HepG2 (cell line): ENCODE data around the gene APPBP2. TPM values are rescaled to one million over a fixed set of nuclear protein-coding genes. Genes with fewer than 3 reads are reported as not detected.
A peak's percentile ranks its signal among the peaks of the same experiment; 100 is the strongest.

Source experiments
- CCAR2 ChIP-seq: fragments of 200-400 bp; formaldehyde crosslinking; optimal IDR thresholded peaks from 2 replicates; pipeline ENCODE3; 2018; ENCODE audit warnings: low read depth, mild to moderate bottlenecking, low read length, moderate library complexity
- CREBL2 ChIP-seq: sonication (generic); formaldehyde crosslinking; IDR thresholded peaks from 2 replicates; pipeline ENCODE4 v1.8.1; 2023; ENCODE audit warnings: missing genetic modification reagents, mild to moderate bottlenecking, borderline replicate concordance
- KAT8 ChIP-seq: IDR thresholded peaks from 2 replicates; pipeline ENCODE4 v1.6.1; 2016; ENCODE audit warnings: missing genetic modification reagents, missing compliant biosample characterization
- MAFK ChIP-seq, 2 experiments: IDR thresholded peaks in 1 of 2; conservative IDR thresholded peaks in 1 of 2; 2 replicates each; pipeline ENCODE4 v1.6.1; 2011; ENCODE audit warnings: improper control_type of control experiment in 2 of 2, low read length in 2 of 2
- MTF1 ChIP-seq: sonication (generic); formaldehyde crosslinking; IDR thresholded peaks from 2 replicates; pipeline ENCODE4 v1.5.0; 2020; ENCODE audit warnings: missing genetic modification reagents
- MXI1 ChIP-seq: IDR thresholded peaks from 3 replicates; pipeline ENCODE4 v1.6.1; 2012; ENCODE audit warnings: low read depth, low read length, inconsistent platforms, borderline replicate concordance
- NCOA2 ChIP-seq: sonication (generic); formaldehyde crosslinking; IDR thresholded peaks from 2 replicates; pipeline ENCODE4 v1.8.0; 2022; ENCODE audit warnings: inconsistent platforms
- NR2F1 ChIP-seq, 2 experiments: fragments of 450-650 bp in 1 of 2; formaldehyde crosslinking in 1 of 2; IDR thresholded peaks; 2 replicates each; pipeline versions ENCODE4 v1.5.0 to v1.6.1; 2016 to 2020; ENCODE audit warnings: mild to moderate bottlenecking in 1 of 2, missing compliant biosample characterization in 1 of 2, missing genetic modification reagents in 1 of 2, moderate library complexity in 1 of 2
- POGK ChIP-seq: sonication (generic); formaldehyde crosslinking; conservative IDR thresholded peaks from 2 replicates; pipeline ENCODE4 v1.8.0; 2022; ENCODE audit warnings: mild to moderate bottlenecking, moderate library complexity, missing genetic modification reagents
- RCOR2 ChIP-seq: IDR thresholded peaks from 2 replicates; pipeline ENCODE4 v1.6.1; 2016; ENCODE audit warnings: missing biosample characterization, missing genetic modification reagents
- RFX3 ChIP-seq: IDR thresholded peaks from 2 replicates; pipeline ENCODE4 v1.6.1; 2016; ENCODE audit warnings: missing biosample characterization, missing genetic modification reagents
- SMAD3 ChIP-seq: sonication (generic); formaldehyde crosslinking; IDR thresholded peaks from 2 replicates; pipeline ENCODE4 v1.4.0; 2020; ENCODE audit warnings: missing genetic modification reagents
- SRSF1 ChIP-seq: fragments of 200-400 bp; formaldehyde crosslinking; optimal IDR thresholded peaks from 2 replicates; pipeline ENCODE3; 2017; ENCODE audit warnings: mild to moderate bottlenecking, low read depth, low read length, moderate library complexity
- STAG1 ChIP-seq: sonication (generic); formaldehyde crosslinking; IDR thresholded peaks from 2 replicates; pipeline ENCODE4 v1.4.0; 2020; ENCODE audit warnings: missing genetic modification reagents
- ZBED4 ChIP-seq: sonication (generic); formaldehyde crosslinking; IDR thresholded peaks from 2 replicates; pipeline ENCODE4 v1.4.0; 2020; ENCODE audit warnings: missing genetic modification reagents, borderline replicate concordance
- ZGPAT ChIP-seq: IDR thresholded peaks from 2 replicates; pipeline ENCODE4 v1.6.1; 2016; ENCODE audit warnings: mild to moderate bottlenecking
- ZNF260 ChIP-seq: sonication (generic); formaldehyde crosslinking; IDR thresholded peaks from 2 replicates; pipeline ENCODE4 v1.4.0; 2020; ENCODE audit warnings: missing genetic modification reagents, low read depth, mild to moderate bottlenecking, borderline replicate concordance
- ZNF282 ChIP-seq: fragments of 450-650 bp; IDR thresholded peaks from 2 replicates; pipeline ENCODE4 v1.6.1; 2018; ENCODE audit not compliant: partially characterized antibody
- ZNF367 ChIP-seq: sonication (generic); formaldehyde crosslinking; IDR thresholded peaks from 2 replicates; pipeline ENCODE4 v1.4.0; 2020; ENCODE audit warnings: missing genetic modification reagents, borderline replicate concordance
- ZNF547 ChIP-seq: sonication (generic); formaldehyde crosslinking; IDR thresholded peaks from 2 replicates; pipeline ENCODE4 v1.5.1; 2020; ENCODE audit warnings: mild to moderate bottlenecking, missing genetic modification reagents
- ZNF776 ChIP-seq: sonication (generic); formaldehyde crosslinking; IDR thresholded peaks from 2 replicates; pipeline ENCODE4 v1.4.0; 2020; ENCODE audit warnings: mild to moderate bottlenecking, missing genetic modification reagents
- polyA plus RNA-seq, 8 experiments: library from polyadenylated mRNA; depleted of rRNA in 3 of 8; stranded (reverse) in 7 of 8; unstranded in 1 of 8; fragments of >200 nt; fragmentation: Illumina TruSeq in 4 of 8; extraction: Trizol in 4 of 8; gene quantifications; 2 replicates each; pipeline versions ENCODE4 v1.2.1 to v1.2.3, GENCODE V29; 2011 to 2016; ENCODE audit warnings: low read depth in 4 of 8, missing spikeins in 1 of 8, mixed read lengths in 1 of 8; ENCODE audit not compliant: insufficient read depth in 1 of 8
- total RNA-seq, 5 experiments: library from RNA; depleted of rRNA; stranded (reverse); fragments of >200 nt; fragmentation: Illumina TruSeq; extraction: Trizol; gene quantifications; 2 replicates each; pipeline ENCODE4 v1.2.3, GENCODE V29; 2016; ENCODE audit warnings: low read depth in 1 of 5

Gene APPBP2
- total and polyA plus RNA-seq, 2 of the 13 experiments (the other 11 are each of a cell fraction or from before 2014, with no cell fraction given), result 17.5 to 45.8 TPM

DNA sequence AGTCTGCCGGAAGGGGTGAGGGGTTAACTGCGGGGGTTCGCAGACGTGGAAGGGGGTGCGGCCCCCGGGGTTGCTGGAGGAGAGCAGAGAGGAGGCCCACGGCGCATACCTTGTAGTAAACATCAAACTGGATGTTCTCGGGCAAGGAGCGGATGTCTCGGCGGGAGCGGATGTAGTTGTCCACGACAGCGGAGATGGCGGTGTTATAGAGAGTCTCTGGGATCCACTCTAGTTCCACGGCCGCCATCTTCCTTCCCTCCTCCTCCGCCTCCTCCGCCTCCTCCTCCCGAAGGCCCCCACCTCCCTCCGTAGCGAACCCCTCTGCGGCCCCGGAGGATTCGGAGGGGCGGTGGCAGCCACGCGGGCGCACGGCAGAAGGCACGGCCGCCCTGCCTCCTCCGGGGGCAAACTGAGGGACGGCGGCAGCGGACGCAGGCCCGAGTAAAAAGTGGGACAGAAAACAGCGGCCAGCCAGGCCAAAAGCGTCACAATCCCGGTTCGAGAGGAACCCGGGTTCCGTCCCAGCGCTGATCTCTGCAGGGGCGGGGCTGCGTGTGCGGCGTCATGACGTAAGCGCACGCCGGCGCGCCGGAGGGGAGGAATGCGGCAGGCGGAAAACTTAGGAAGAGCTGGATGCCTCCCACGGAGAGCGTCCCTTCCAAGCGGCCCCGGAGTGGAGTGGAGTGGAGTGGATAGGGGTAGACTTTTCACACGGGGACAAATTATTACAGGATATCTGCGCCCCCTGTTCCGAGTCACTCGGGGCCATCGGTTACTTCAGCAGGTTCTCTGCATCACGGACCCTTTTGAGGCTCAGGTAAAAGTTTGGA, at the start of gene APPBP2 (continued):
- TF ChIP-seq MAFK (conservative IDR thresholded peaks at IDR 0.05 in 1 of 2, IDR thresholded peaks at IDR 0.05 in 1 of 2; ENCODE audit: low read length in 2 of 2) (no peak), MXI1 (peak; percentile 66; the same call in 1 of the 3 replicates), SMAD3 (CRISPR knock-in tag) (peak; percentile 60; the same call in 1 of the 2 replicates), CREBL2 (CRISPR knock-in tag) (peak; percentile 71; the same call in 1 of the 2 replicates), CCAR2 (peak; percentile 11), NR2F1 (CRISPR knock-in tag; IDR thresholded peaks at IDR 0.05) (no peak), ZNF260 (no peak), MTF1 (peak; percentile 55; the same call in 1 of the 2 replicates), ZGPAT (CRISPR knock-in tag) (peak; percentile 99), POGK (CRISPR knock-in tag) (peak; percentile 90), ZBED4 (CRISPR knock-in tag) (peak; percentile 99), SRSF1 (peak; percentile 93), RCOR2 (0 out of 2 replicates have a peak, but pooled peaks have one; percentile 34), ZNF367 (CRISPR knock-in tag) (peak; percentile 84), NCOA2 (peak; percentile 52; the same call in 1 of the 2 replicates), RFX3 (CRISPR knock-in tag) (no peak; the same call in 1 of the 2 replicates), KAT8 (CRISPR knock-in tag) (peak; percentile 95), STAG1 (CRISPR knock-in tag) (no peak), ZNF547 (CRISPR knock-in tag) (peak; percentile 94), ZNF282 (no peak), ZNF776 (CRISPR knock-in tag) (0 out of 2 replicates have a peak, but pooled peaks have one; percentile 85)
